ENCODE measurements around the gene ENGASE. TPM values are rescaled to one million over a fixed set of nuclear protein-coding genes. Genes with fewer than 3 reads are reported as not detected.

Gene ENGASE
- total and polyA plus RNA-seq, 9 donors = 12.1 to 27.9 (median 22.2) TPM

GRCh38 chr17:79051306-79051705 is 23.3 kb upstream of the ENGASE start:
- H3K4me3 ChIP-seq (ENCODE audit: low read length) = no peak overlapping the region
- H3K27me3 ChIP-seq (ENCODE audit: control insufficient read depth, insufficient read depth, low read length) = peaks cover 35% of the 10 kb centered on the region
- H3K4me1 ChIP-seq (ENCODE audit: control insufficient read depth, insufficient read depth, low read length) = peaks cover 35% of the 10 kb centered on the region
- H3K9me3 ChIP-seq (replicated peaks; ENCODE audit: control insufficient read depth, low read depth, low read length) = peaks cover 12% of the 10 kb centered on the region
- no peak overlapping the region for H3K27ac ChIP-seq (ENCODE audit: low read length)
- 76% methylated on average over 2 of the region's 6 CpGs for WGBS (ENCODE audit: insufficient coverage)
- no peak for DNase-seq
- no peaks in the 10 kb centered on the region for H3K36me3 ChIP-seq (ENCODE audit: control insufficient read depth, insufficient read depth, low read length)

GRCh38 chr17:79052131-79052530 is 22.5 kb upstream of the ENGASE start:
- H3K9me3 ChIP-seq (replicated peaks; ENCODE audit: control insufficient read depth, low read depth, low read length) = peaks cover 12% of the 10 kb centered on the region
- H3K4me1 ChIP-seq (ENCODE audit: control insufficient read depth, insufficient read depth, low read length) = peaks cover 27% of the 10 kb centered on the region
- no peak overlapping the region for H3K4me3 ChIP-seq (ENCODE audit: low read length)
- DNase-seq = no peak
- no peaks in the 10 kb centered on the region for H3K36me3 ChIP-seq (ENCODE audit: control insufficient read depth, insufficient read depth, low read length)
- no CpG with 5 or more reads among the region's 1 CpG for WGBS (ENCODE audit: insufficient coverage)
- H3K27ac ChIP-seq (ENCODE audit: low read length) = no peak overlapping the region
- H3K27me3 ChIP-seq (ENCODE audit: control insufficient read depth, insufficient read depth, low read length) = peaks cover 30% of the 10 kb centered on the region

GRCh38 chr17:79053251-79053925 is 21.2 kb upstream of the ENGASE start:
- WGBS (ENCODE audit: insufficient coverage) = 60% methylated on average over 1 of the region's 2 CpGs
- peaks cover 24% of the 10 kb centered on the region for H3K27me3 ChIP-seq (ENCODE audit: control insufficient read depth, insufficient read depth, low read length)
- H3K27ac ChIP-seq (ENCODE audit: low read length) = no peak overlapping the region
- no peak for DNase-seq
- no peaks in the 10 kb centered on the region for H3K36me3 ChIP-seq (ENCODE audit: control insufficient read depth, insufficient read depth, low read length)
- H3K4me3 ChIP-seq (ENCODE audit: low read length) = no peak overlapping the region
- H3K9me3 ChIP-seq (replicated peaks; ENCODE audit: control insufficient read depth, low read depth, low read length) = peaks cover 16% of the 10 kb centered on the region
- H3K4me1 ChIP-seq (ENCODE audit: control insufficient read depth, insufficient read depth, low read length) = peaks cover 15% of the 10 kb centered on the region

- H3K4me1 ChIP-seq (ENCODE audit: control insufficient read depth, insufficient read depth, low read length) = peaks cover 9% of the 10 kb centered on the region
- H3K36me3 ChIP-seq (ENCODE audit: control insufficient read depth, insufficient read depth, low read length) = no peaks in the 10 kb centered on the region
- peaks cover 16% of the 10 kb centered on the region for H3K9me3 ChIP-seq (replicated peaks; ENCODE audit: control insufficient read depth, low read depth, low read length)
- no peak overlapping the region for H3K4me3 ChIP-seq (ENCODE audit: low read length)
- WGBS (ENCODE audit: insufficient coverage) = no CpG with 5 or more reads among the region's 2 CpGs
- peaks cover 15% of the 10 kb centered on the region for H3K27me3 ChIP-seq (ENCODE audit: control insufficient read depth, insufficient read depth, low read length)
- DNase-seq = no peak
- peak overlapping the region; percentile 35 for H3K27ac ChIP-seq (ENCODE audit: low read length)
Measured at GRCh38 chr17:79054200-79054960, 20.2 kb upstream of the ENGASE start.

GRCh38 chr17:79055197-79055596 is 19.4 kb upstream of the ENGASE start:
- WGBS (ENCODE audit: insufficient coverage) = no CpG with 5 or more reads among the region's 5 CpGs
- H3K9me3 ChIP-seq (replicated peaks; ENCODE audit: control insufficient read depth, low read depth, low read length) = peaks cover 12% of the 10 kb centered on the region
- peaks cover 7% of the 10 kb centered on the region for H3K27me3 ChIP-seq (ENCODE audit: control insufficient read depth, insufficient read depth, low read length)
- no peak overlapping the region for H3K4me3 ChIP-seq (ENCODE audit: low read length)
- peaks cover 4% of the 10 kb centered on the region for H3K4me1 ChIP-seq (ENCODE audit: control insufficient read depth, insufficient read depth, low read length)
- H3K27ac ChIP-seq (ENCODE audit: low read length) = no peak overlapping the region
- peak; percentile 33 for DNase-seq
- H3K36me3 ChIP-seq (ENCODE audit: control insufficient read depth, insufficient read depth, low read length) = no peaks in the 10 kb centered on the region

- Histone ChIP-seq H3K4me3 (ENCODE audit: low read length) (no peak overlapping the region), H3K4me1 (ENCODE audit: control insufficient read depth, insufficient read depth, low read length) (no peaks in the 10 kb centered on the region), H3K27me3 (ENCODE audit: control insufficient read depth, insufficient read depth, low read length) (no peaks in the 10 kb centered on the region), H3K36me3 (ENCODE audit: control insufficient read depth, insufficient read depth, low read length) (no peaks in the 10 kb centered on the region), H3K27ac (ENCODE audit: low read length) (no peak overlapping the region), H3K9me3 (replicated peaks; ENCODE audit: control insufficient read depth, low read depth, low read length) (peaks cover 12% of the 10 kb centered on the region)
- DNase-seq = no peak
- 88% methylated on average over 7 of the region's 10 CpGs for WGBS (ENCODE audit: insufficient coverage)
Measured at GRCh38 chr17:79057737-79058385, 16.8 kb upstream of the ENGASE start.

- no peaks in the 10 kb centered on the region for H3K4me1 ChIP-seq (ENCODE audit: control insufficient read depth, insufficient read depth, low read length)
- H3K27ac ChIP-seq (ENCODE audit: low read length) = no peak overlapping the region
- no peak overlapping the region for H3K4me3 ChIP-seq (ENCODE audit: low read length)
- H3K36me3 ChIP-seq (ENCODE audit: control insufficient read depth, insufficient read depth, low read length) = no peaks in the 10 kb centered on the region
- no CpG with 5 or more reads among the region's 7 CpGs for WGBS (ENCODE audit: insufficient coverage)
- H3K27me3 ChIP-seq (ENCODE audit: control insufficient read depth, insufficient read depth, low read length) = no peaks in the 10 kb centered on the region
- H3K9me3 ChIP-seq (replicated peaks; ENCODE audit: control insufficient read depth, low read depth, low read length) = peaks cover 3% of the 10 kb centered on the region
- DNase-seq = no peak
Measured at GRCh38 chr17:79062691-79063090, 11.9 kb upstream of the ENGASE start.

GRCh38 chr17:79064026-79064425 is 10.6 kb upstream of the ENGASE start:
- Histone ChIP-seq H3K27me3 (ENCODE audit: control insufficient read depth, insufficient read depth, low read length) (no peaks in the 10 kb centered on the region), H3K36me3 (ENCODE audit: control insufficient read depth, insufficient read depth, low read length) (no peaks in the 10 kb centered on the region), H3K4me1 (ENCODE audit: control insufficient read depth, insufficient read depth, low read length) (no peaks in the 10 kb centered on the region), H3K9me3 (replicated peaks; ENCODE audit: control insufficient read depth, low read depth, low read length) (no peaks in the 10 kb centered on the region), H3K4me3 (ENCODE audit: low read length) (no peak overlapping the region), H3K27ac (ENCODE audit: low read length) (no peak overlapping the region)
- 74% methylated on average over 4 of the region's 4 CpGs for WGBS (ENCODE audit: insufficient coverage)
- no peak for DNase-seq

GRCh38 chr17:79065105-79065670 is 9.4 kb upstream of the ENGASE start:
- H3K27ac ChIP-seq (ENCODE audit: low read length) = no peak overlapping the region
- no peak overlapping the region for H3K4me3 ChIP-seq (ENCODE audit: low read length)
- H3K4me1 ChIP-seq (ENCODE audit: control insufficient read depth, insufficient read depth, low read length) = no peaks in the 10 kb centered on the region
- H3K9me3 ChIP-seq (replicated peaks; ENCODE audit: control insufficient read depth, low read depth, low read length) = no peaks in the 10 kb centered on the region
- H3K27me3 ChIP-seq (ENCODE audit: control insufficient read depth, insufficient read depth, low read length) = no peaks in the 10 kb centered on the region
- 29% methylated on average over 2 of the region's 10 CpGs for WGBS (ENCODE audit: insufficient coverage)
- no peak for DNase-seq
- H3K36me3 ChIP-seq (ENCODE audit: control insufficient read depth, insufficient read depth, low read length) = no peaks in the 10 kb centered on the region

GRCh38 chr17:79066963-79067362 is 7.7 kb upstream of the ENGASE start:
- no peak overlapping the region for H3K4me3 ChIP-seq (ENCODE audit: low read length)
- H3K27ac ChIP-seq (ENCODE audit: low read length) = no peak overlapping the region
- no peaks in the 10 kb centered on the region for H3K36me3 ChIP-seq (ENCODE audit: control insufficient read depth, insufficient read depth, low read length)
- no peaks in the 10 kb centered on the region for H3K4me1 ChIP-seq (ENCODE audit: control insufficient read depth, insufficient read depth, low read length)
- DNase-seq = no peak
- WGBS (ENCODE audit: insufficient coverage) = 100% methylated on average over 1 of the region's 6 CpGs
- no peaks in the 10 kb centered on the region for H3K9me3 ChIP-seq (replicated peaks; ENCODE audit: control insufficient read depth, low read depth, low read length)
- peaks cover 4% of the 10 kb centered on the region for H3K27me3 ChIP-seq (ENCODE audit: control insufficient read depth, insufficient read depth, low read length)

Measured in muscle of leg (tissue), 11 donors.